IPS-18a (cell line): ENCODE results near the gene TAF4.

ENCODE experiments used
- H3K27ac ChIP-seq: one replicate; pipeline ENCODE4 v1.5.1; 2013; ENCODE audit warnings: low read length
- H3K27me3 ChIP-seq: one replicate; pipeline ENCODE4 v1.6.1; 2013; ENCODE audit warnings: mild to moderate bottlenecking, low read length; ENCODE audit not compliant: control insufficient read depth, insufficient read depth
- H3K36me3 ChIP-seq: one replicate; pipeline ENCODE4 v1.6.1; 2013; ENCODE audit warnings: low read depth, low read length; ENCODE audit not compliant: control insufficient read depth
- H3K4me1 ChIP-seq: one replicate; pipeline ENCODE4 v1.6.1; 2013; ENCODE audit warnings: low read depth, low read length; ENCODE audit not compliant: control insufficient read depth
- H3K4me3 ChIP-seq: one replicate; pipeline ENCODE4 v1.5.1; 2013; ENCODE audit warnings: low read length
- H3K9ac ChIP-seq: one replicate; pipeline ENCODE4 v1.6.1; 2013; ENCODE audit warnings: mild to moderate bottlenecking, low read length, moderate library complexity
- H3K9me3 ChIP-seq: one replicate; pipeline ENCODE4 v1.6.1; 2013; ENCODE audit warnings: low read depth, low read length; ENCODE audit not compliant: control insufficient read depth

TAF4 gene

DNA sequence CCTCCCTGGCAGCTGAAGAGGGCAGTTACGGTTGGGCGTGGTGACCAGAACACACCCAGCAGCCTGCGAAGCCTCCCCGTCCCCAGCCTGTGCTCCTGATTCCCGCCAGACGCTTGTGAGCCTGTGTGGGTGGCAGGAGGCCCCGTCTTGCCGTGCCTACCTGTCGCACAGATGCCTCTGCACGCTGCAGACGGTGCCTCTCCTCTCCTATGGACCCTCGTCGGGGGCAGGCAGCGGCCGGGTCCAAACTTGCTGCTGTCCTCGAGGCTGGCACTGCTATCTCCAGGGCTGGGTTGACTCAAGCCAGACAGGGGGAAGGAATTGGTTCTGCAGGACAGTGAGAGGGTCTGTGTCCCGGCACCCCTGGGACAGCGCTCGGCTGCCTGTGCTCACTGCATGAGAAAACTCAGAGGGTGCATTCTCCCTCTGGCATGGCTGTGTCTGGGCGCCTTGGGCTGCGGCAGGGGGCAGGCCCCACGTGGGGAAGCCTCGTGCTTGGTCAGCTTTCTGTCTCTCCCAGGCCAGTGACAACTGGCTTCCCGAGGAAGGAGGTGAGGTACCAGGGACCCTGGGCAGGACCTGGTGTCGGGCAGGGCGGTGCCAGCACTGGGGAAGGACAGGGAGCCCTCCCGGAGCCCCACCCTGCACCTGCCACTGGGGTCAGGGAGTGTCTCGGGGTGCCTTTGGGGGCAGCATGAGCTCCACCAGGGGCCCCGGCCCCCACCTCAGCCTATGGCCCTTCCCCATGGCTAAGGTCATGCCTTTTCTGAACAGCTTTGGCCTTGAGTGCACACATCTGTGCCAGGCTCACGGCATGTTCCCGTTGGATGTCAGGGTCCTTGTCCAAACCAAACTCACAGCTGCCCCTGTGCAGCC lies 127.5 kb downstream of the TAF4 start:
- Histone ChIP-seq H3K27me3 (no peaks in the 10 kb centered on the region), H3K36me3 (no peaks in the 10 kb centered on the region), H3K9me3 (no peaks in the 10 kb centered on the region), H3K27ac (no peak overlapping the region), H3K4me3 (no peak overlapping the region), H3K9ac (no peak overlapping the region), H3K4me1 (peaks cover 3% of the 10 kb centered on the region)

DNA sequence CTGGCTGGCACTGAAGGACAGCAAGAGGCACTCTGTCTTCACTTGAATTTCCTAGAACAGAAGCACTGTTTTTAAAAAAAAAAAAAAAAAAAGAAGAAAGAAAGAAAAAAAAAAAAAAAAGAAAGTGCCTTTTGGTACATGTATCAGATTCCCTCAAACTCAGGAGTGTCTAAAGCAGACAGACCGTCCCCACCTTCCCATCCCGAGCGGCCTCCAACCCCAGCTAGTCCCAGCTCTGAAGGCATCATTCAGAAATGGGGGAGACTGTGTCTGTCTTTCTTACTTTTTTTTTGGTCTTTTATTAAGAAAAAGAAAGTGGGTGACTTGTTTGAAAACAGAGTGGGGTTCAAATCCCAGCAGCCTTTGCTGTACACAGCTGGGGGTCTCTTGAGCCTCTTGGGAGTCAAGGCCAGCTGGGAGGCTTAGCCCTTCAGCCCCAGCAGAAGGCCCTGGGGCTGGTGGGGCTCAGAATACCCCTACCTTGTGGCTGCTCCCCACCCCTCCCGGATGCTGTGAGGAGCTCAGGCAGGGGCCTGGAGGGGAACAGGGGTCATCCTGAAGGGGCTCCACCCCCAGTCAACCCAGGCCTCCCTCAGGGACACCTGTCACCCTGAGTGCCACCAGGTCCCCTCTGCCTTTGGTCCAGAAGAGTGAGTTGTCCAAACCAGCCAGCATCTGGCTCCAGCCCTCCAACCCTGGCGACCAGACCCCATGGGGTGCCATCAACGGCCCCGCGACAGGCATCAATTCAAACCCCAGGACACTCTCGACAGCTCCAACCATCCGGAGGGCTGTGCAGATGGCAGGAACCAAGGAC lies 128.3 kb downstream of the TAF4 start:
- no peak overlapping the region for H3K9ac ChIP-seq
- no peak overlapping the region for H3K27ac ChIP-seq
- H3K4me3 ChIP-seq, result no peak overlapping the region
- peaks cover 3% of the 10 kb centered on the region for H3K4me1 ChIP-seq
- H3K27me3 ChIP-seq, result no peaks in the 10 kb centered on the region
- H3K36me3 ChIP-seq, result no peaks in the 10 kb centered on the region
- H3K9me3 ChIP-seq, result no peaks in the 10 kb centered on the region

DNA sequence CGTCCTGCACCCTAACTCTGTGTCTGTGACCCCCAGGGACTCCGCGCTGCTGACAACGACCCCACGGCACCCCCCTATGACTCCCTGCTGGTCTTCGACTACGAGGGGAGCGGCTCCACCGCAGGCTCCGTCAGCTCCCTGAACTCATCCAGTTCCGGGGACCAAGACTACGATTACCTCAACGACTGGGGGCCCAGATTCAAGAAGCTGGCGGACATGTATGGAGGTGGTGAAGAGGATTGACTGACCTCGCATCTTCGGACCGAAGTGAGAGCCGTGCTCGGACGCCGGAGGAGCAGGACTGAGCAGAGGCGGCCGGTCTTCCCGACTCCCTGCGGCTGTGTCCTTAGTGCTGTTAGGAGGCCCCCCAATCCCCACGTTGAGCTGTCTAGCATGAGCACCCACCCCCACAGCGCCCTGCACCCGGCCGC lies 129.0 kb downstream of the TAF4 start:
- Histone ChIP-seq H3K9me3 (no peaks in the 10 kb centered on the region), H3K27ac (no peak overlapping the region), H3K27me3 (no peaks in the 10 kb centered on the region), H3K9ac (no peak overlapping the region), H3K4me1 (peaks cover 3% of the 10 kb centered on the region), H3K36me3 (no peaks in the 10 kb centered on the region), H3K4me3 (no peak overlapping the region)

DNA sequence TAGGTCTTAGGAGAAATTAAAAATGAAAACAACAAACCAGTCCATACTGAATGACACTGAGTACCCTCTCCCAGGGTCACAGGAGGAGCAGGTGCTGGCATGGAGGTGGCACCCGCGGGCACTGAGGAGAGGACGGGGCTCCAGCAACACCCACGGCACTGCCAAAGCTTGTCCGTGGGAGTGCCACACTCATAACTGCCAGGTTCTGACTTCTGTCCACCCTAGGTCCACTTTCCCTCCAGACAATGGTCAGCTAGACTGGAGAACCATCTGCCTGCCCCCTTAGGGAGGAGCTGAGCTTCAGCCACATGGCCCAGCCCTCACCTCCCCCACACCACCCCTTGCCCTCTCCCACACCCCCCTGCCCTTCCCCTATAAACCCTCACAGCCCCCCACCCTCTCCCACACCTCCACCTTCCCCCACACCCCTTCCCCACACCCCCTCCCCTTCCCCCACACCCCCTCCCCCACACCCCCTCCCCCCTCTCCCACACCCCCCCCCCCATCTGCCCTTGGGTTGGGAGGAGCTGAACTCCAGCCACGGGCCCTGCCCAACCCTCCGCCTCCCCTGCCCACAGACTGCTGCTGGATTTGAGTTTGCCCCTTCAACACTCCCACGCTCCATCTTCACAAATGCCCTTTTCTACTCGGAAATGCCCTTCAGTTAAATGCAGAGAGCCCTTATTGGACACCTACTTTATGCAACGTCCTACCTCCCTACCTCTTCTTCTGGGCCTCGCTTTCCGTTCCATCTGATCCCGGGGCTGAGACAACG lies 129.6 kb downstream of the TAF4 start:
- Histone ChIP-seq H3K9me3 (no peaks in the 10 kb centered on the region), H3K9ac (no peak overlapping the region), H3K36me3 (no peaks in the 10 kb centered on the region), H3K4me1 (peaks cover 3% of the 10 kb centered on the region), H3K27ac (no peak overlapping the region), H3K4me3 (no peak overlapping the region), H3K27me3 (no peaks in the 10 kb centered on the region)

DNA sequence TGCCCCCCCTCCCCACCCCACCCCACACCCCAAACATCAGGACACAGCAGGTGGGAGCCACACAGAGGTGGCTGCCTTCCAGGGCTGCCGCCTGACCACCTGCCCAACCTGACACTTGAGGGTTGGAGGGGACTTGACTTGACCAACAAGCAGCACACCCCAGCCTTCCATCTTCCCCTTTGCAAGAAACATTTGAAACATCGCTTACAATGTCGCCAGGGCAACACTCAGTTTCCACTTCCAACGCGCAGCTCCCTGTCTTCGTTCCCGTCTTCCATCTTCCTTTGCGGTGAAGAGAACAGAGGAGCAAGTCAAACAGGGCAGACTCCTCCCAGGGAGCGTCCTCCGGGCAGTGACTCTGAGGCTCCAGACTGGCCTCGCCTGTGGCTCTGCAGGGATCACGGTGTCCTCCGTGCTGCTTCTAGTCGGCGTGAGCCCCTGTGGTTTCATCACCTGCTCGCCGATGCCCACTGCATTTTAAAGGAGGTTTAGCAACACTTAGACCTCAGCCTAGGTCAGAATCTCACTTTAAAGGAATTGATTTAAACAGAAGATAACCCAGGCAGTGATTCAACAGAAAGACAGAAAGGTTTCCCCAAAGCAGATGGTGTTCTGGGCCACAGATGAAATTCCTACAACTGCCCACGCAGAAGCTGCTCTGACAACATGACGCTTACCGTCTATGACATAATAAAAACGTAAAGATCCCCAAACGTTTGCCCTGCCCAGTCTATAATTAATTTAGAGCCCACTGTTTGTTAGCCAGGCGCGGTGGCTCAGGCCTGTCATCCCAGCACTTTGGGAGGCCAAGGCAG lies 130.8 kb downstream of the TAF4 start:
- Histone ChIP-seq H3K9ac (no peak overlapping the region), H3K36me3 (no peaks in the 10 kb centered on the region), H3K4me3 (no peak overlapping the region), H3K27ac (no peak overlapping the region), H3K4me1 (peaks cover 3% of the 10 kb centered on the region), H3K9me3 (no peaks in the 10 kb centered on the region), H3K27me3 (no peaks in the 10 kb centered on the region)

DNA sequence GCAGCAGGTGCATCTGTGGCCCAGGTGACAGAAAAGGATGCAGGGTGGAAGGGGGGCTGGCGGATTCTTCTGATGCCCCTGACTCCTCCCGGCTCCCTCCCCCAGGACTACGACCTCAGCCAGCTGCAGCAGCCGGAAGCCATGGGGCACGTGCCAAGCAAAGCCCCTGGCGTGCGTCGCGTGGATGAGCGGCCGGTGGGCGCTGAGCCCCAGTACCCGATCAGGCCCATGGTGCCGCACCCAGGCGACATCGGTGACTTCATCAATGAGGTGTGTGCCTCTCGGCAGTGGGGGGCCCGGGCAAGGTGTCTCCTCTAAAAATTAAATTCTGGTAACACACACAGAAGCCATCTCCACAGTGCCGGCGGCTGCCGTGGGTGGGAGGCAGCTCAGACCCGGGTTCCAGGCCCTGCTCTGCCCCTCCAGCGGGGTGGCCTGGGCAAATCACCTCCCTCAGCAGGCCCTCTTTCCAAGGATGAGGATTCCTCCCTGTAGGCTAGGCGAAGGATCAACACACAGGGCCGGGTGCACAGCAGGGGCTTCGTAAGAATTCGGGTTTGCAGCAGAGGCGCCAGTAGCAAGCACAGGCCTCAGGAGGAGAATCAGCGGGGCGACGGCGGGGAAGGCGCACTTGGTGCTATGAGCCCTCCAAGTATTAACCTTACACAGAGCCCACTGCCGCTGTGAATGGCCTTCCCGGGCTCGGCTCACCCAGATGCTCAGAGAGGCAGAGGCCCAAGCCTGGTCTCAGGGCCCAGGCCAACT lies 131.5 kb downstream of the TAF4 start:
- no peak overlapping the region for H3K4me3 ChIP-seq
- no peak overlapping the region for H3K9ac ChIP-seq
- no peak overlapping the region for H3K27ac ChIP-seq
- no peaks in the 10 kb centered on the region for H3K36me3 ChIP-seq
- H3K4me1 ChIP-seq, result peaks cover 3% of the 10 kb centered on the region
- no peaks in the 10 kb centered on the region for H3K9me3 ChIP-seq
- H3K27me3 ChIP-seq, result no peaks in the 10 kb centered on the region

DNA sequence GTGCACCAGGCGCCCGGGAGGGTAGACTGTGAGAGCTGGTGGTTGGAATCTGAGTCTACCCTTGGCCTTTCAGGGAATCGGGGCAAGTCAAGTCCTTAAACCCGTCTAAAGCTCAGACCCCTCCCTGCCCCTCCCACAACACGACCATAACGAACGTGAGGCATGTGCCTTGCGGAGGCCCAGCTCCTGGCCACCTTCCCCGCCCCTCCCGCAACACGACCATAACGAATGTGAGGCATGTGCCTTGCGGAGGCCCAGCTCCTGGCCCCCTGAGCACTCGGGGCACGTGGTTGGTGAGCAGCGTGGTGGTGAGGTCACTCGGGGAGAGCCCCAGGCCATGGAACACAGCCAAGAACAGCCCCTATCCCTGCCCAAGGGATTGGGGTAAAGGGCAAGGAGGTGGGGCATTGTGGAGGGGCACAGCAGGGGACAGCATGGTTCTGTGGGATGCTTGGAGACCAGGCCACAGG lies 132.2 kb downstream of the TAF4 start:
- H3K4me3 ChIP-seq, result no peak overlapping the region
- H3K4me1 ChIP-seq, result peaks cover 3% of the 10 kb centered on the region
- no peaks in the 10 kb centered on the region for H3K9me3 ChIP-seq
- no peaks in the 10 kb centered on the region for H3K36me3 ChIP-seq
- H3K27ac ChIP-seq, result no peak overlapping the region
- H3K9ac ChIP-seq, result no peak overlapping the region
- no peaks in the 10 kb centered on the region for H3K27me3 ChIP-seq

DNA sequence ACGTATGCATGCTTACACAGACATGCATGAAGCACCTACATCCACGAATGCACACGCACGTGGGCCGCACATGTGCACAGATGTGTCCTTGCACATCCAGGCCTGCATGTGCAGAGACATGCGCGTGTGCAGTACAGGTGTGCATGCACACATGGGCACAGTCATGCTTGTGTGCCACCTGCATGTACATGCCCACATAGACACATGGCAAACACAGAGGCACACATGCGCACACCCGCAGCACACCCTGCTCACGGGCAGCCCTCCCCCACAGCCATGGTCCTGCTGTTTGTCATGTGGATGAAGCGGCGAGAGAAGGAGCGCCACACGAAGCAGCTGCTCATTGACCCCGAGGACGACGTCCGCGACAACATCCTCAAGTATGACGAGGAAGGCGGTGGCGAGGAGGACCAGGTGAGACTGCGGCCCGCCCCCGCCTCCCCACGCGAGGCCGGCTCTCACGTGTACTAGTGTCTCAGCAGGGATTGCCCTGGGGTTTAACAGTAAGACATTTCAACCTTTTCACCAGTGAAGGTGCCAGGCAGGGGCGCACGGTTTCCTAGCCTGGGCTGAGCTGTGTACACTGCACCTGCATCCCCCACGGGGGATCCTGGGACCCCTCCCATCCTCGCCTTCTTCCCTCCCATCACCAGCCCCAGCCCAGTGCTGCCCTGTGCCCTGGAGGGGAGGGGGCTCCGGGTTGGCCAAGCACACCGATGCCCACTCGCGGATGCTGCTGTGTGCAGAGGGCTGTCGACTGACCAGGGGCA lies 132.8 kb downstream of the TAF4 start:
- H3K4me1 ChIP-seq, result peaks cover 3% of the 10 kb centered on the region
- no peak overlapping the region for H3K27ac ChIP-seq
- no peak overlapping the region for H3K9ac ChIP-seq
- no peaks in the 10 kb centered on the region for H3K27me3 ChIP-seq
- no peaks in the 10 kb centered on the region for H3K9me3 ChIP-seq
- no peak overlapping the region for H3K4me3 ChIP-seq
- no peaks in the 10 kb centered on the region for H3K36me3 ChIP-seq

DNA sequence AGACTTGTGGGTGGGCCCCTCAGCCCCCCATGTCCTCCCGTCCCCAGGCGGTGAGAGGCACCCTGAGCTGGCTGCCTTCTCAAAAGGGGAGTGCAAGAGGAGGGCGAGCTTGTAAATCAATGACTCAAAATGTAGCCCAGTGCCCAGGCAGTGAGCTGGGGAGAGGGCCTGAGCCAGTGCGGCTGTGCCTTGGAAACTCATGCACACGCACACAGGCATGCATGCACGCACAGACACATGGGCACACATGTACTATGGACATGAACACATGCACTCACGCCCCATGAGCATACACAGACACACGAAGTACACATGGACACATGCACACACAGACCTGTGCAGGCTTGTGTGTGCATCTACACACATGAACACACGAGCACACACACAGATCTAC lies 133.5 kb downstream of the TAF4 start:
- no peaks in the 10 kb centered on the region for H3K36me3 ChIP-seq
- no peak overlapping the region for H3K9ac ChIP-seq
- no peaks in the 10 kb centered on the region for H3K9me3 ChIP-seq
- peaks cover 3% of the 10 kb centered on the region for H3K4me1 ChIP-seq
- H3K4me3 ChIP-seq, result no peak overlapping the region
- H3K27me3 ChIP-seq, result no peaks in the 10 kb centered on the region
- H3K27ac ChIP-seq, result no peak overlapping the region
